ENCODE data around the gene RETREG3. TPM values are rescaled to one million over a fixed set of nuclear protein-coding genes. Genes with fewer than 3 reads are reported as not detected.

RETREG3 gene
- total RNA-seq, 1 donor from 2014 or later, result 75.4 TPM

DNA sequence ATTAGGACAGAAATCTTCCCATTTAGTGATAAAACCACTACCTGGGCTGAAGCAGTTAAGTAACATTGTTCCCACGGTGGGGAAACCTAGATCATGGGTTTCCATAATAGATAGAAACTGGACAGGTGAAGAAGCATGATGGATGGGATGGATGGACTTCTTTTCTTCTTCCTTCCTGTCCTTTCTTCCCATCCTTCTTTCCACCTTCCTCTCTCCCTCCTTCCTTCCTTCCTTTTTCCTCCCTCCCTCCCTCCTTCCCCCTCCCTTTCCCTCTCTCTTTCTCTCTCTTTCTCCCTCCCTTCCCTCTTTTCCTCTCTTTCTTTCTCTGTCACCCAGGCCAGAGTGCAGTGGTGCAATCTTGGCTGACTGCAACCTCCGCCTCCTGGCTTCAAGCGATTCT is 34.7 kb downstream of the RETREG3 start:
- TF ChIP-seq POLR2A (IDR thresholded peaks at IDR 0.05), result no peak
- TF ChIP-seq POLR2AphosphoS5 (IDR thresholded peaks at IDR 0.05; ENCODE audit: insufficient read depth in 1 of 2, low read depth in 1 of 2), result no peak
- TF ChIP-seq, protein P1, sequence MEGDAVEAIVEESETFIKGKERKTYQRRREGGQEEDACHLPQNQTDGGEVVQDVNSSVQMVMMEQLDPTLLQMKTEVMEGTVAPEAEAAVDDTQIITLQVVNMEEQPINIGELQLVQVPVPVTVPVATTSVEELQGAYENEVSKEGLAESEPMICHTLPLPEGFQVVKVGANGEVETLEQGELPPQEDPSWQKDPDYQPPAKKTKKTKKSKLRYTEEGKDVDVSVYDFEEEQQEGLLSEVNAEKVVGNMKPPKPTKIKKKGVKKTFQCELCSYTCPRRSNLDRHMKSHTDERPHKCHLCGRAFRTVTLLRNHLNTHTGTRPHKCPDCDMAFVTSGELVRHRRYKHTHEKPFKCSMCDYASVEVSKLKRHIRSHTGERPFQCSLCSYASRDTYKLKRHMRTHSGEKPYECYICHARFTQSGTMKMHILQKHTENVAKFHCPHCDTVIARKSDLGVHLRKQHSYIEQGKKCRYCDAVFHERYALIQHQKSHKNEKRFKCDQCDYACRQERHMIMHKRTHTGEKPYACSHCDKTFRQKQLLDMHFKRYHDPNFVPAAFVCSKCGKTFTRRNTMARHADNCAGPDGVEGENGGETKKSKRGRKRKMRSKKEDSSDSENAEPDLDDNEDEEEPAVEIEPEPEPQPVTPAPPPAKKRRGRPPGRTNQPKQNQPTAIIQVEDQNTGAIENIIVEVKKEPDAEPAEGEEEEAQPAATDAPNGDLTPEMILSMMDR (IDR thresholded peaks at IDR 0.05), result no peak
- Histone ChIP-seq H3K9me3 (no peaks in the 10 kb centered on the region), H3K27me3 (no peaks in the 10 kb centered on the region), H3K4me3 (no peak overlapping the region), H3K4me1 (peaks cover 21% of the 10 kb centered on the region), H3K27ac (no peak overlapping the region), H3K36me3 (peaks cover 0 to 42% of the 10 kb centered on the region in 2 donors)
- intact Hi-C loops (cut with DNase I), result loop anchor here (1.0 to 10.0 kb wide), 3 partner anchors 106 to 250 kb away; partner anchors contain the start of genes BECN1 and RAMP2
- DNase-seq (ENCODE audit: extremely low spot score in 2 of 2), result no peak

DNA sequence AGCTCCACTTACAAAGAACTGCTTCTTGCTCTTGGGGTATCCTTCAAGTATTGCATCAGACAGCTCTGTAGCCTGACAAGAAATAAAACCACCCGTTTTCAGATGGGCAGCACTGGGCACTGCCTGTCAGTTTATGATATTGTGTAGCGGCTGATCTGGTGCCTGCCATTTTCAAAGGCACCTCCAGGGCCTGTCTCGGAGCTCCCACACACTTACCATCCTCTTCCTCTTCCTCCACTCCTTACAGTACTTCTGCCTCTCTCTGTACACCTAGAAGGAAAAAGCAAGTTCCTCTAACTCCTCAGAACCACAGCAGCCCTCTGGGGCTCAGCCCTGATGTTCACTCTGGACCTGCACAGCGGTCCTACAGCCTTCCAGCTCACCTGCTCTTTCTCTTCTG is 36.1 kb downstream of the RETREG3 start:
- H3K27ac ChIP-seq, result no peak overlapping the region
- H3K36me3 ChIP-seq, result peaks cover 0 to 55% of the 10 kb centered on the region in 2 donors
- H3K4me3 ChIP-seq, result no peak overlapping the region
- H3K9me3 ChIP-seq, result no peaks in the 10 kb centered on the region
- TF ChIP-seq POLR2A (IDR thresholded peaks at IDR 0.05), result no peak
- TF ChIP-seq, protein P1 (IDR thresholded peaks at IDR 0.05), result no peak
- no peak for TF ChIP-seq POLR2AphosphoS5 (IDR thresholded peaks at IDR 0.05; ENCODE audit: insufficient read depth in 1 of 2, low read depth in 1 of 2)
- no peaks in the 10 kb centered on the region for H3K27me3 ChIP-seq
- intact Hi-C loops (cut with DNase I), result loop anchor here (10.0 kb wide), 2 partner anchors 192 to 252 kb away; partner anchors contain the start of genes BECN1 and RAMP2
- DNase-seq (ENCODE audit: extremely low spot score in 2 of 2), result no peak
- H3K4me1 ChIP-seq, result peaks cover 16% of the 10 kb centered on the region

DNA sequence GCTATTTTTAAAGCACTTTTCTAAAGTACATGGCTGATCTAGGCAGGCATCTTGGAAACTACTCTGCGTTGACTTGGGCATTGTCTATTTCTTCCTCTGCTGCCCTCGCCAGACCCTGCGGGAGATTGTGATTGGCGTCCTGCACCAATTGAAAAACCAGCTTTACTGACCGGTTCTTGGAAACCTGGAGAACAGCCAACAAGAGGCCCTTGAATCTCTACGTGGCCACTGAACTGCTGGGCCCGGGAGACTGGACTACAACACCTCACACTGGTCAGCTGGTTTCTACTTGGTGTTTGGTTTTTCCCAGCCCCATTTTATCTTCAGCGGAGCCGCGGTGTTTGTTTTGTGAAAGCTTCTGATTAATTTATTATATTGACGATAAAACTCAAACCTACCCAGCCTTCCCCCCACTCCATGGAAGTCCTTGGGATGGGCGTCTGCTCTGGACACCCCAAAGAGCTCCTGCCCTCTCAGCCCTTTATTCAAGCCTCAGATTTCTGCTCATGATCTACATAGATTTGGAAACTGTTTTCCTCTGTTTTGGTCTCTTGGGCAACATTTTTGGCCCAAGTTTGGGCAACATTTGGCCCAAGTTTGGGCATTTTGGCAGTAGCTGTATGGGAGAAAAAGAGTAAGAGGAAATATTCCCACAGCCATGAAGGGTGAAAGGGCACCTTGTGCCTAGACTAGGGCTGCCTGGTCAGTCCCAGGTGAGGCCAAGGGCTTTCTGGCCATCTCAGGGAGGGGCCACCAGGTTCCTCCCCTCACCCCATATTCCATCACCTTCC is 37.5 kb downstream of the RETREG3 start:
- intact Hi-C loops (cut with DNase I), result loop anchor here (10.0 kb wide), 2 partner anchors 193 to 253 kb away; partner anchors contain the start of genes BECN1 and RAMP2
- H3K9me3 ChIP-seq, result no peaks in the 10 kb centered on the region
- peaks cover 17% of the 10 kb centered on the region for H3K4me1 ChIP-seq
- H3K27me3 ChIP-seq, result no peaks in the 10 kb centered on the region
- H3K27ac ChIP-seq, result no peak overlapping the region
- H3K4me3 ChIP-seq, result no peak overlapping the region
- DNase-seq (ENCODE audit: extremely low spot score in 2 of 2), result no peak
- TF ChIP-seq POLR2A (IDR thresholded peaks at IDR 0.05) (no peak), POLR2AphosphoS5 (IDR thresholded peaks at IDR 0.05; ENCODE audit: insufficient read depth in 1 of 2, low read depth in 1 of 2) (no peak)
- TF ChIP-seq, protein P1 (IDR thresholded peaks at IDR 0.05), result no peak
- H3K36me3 ChIP-seq, result peaks cover 0 to 55% of the 10 kb centered on the region in 2 donors

DNA sequence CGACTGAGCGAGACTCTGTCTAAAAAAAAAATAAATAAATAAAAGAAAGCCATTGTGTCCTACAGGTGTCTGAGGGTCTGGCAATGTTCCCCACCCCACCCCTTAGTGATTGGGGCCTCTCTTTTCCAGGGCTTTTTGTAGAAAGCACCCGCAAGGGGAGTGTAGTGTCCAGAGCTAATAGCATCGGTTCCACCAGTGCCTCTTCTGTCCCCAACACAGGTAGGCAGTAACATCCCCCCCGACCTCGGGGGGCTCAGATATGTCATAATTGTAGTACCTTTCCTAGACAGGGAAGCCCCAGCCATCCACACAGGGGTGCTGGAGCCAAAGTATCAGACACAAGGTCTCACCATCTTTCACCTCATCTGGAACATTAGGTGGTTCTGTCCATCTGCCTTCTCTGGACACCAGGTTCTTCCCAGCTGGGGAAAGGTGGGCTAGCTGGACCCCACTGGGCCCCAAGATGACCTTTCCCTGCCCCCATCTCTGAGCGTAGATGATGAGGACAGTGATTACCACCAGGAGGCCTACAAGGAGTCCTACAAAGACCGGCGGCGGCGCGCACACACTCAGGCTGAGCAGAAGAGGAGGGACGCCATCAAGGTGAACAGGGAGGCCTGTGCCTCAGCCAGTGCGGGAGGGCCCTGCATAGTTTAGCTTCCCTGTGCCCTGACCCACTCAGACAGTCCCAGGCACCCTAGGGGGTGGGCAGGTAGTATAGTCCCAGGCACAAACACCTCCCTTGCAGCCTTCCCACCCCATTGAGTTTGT is 40.6 kb downstream of the RETREG3 start:
- Histone ChIP-seq H3K27ac (no peak overlapping the region), H3K36me3 (peaks cover 0 to 70% of the 10 kb centered on the region in 2 donors)

More for the DNA sequence above, 40.6 kb downstream of the RETREG3 start:
- Histone ChIP-seq H3K9me3 (no peaks in the 10 kb centered on the region), H3K4me1 (peaks cover 38% of the 10 kb centered on the region), H3K4me3 (peak overlapping the region in 1 of 2 donors; percentile 95), H3K27me3 (no peaks in the 10 kb centered on the region)
- no peak for DNase-seq (ENCODE audit: extremely low spot score in 2 of 2)
- intact Hi-C loops (cut with DNase I), result no loop called here
- TF ChIP-seq POLR2A (IDR thresholded peaks at IDR 0.05), result no peak
- TF ChIP-seq, protein P1 (IDR thresholded peaks at IDR 0.05), result no peak
- TF ChIP-seq POLR2AphosphoS5 (IDR thresholded peaks at IDR 0.05; ENCODE audit: insufficient read depth in 1 of 2, low read depth in 1 of 2), result no peak
